OCI-M1 (cell line): ENCODE measurements around the gene TMEM132D.

ENCODE experiments used
- DNase-seq: peaks from one replicate; lab custom pipeline; 2025; lab: John Stamatoyannopoulos, UW

Gene TMEM132D

DNA sequence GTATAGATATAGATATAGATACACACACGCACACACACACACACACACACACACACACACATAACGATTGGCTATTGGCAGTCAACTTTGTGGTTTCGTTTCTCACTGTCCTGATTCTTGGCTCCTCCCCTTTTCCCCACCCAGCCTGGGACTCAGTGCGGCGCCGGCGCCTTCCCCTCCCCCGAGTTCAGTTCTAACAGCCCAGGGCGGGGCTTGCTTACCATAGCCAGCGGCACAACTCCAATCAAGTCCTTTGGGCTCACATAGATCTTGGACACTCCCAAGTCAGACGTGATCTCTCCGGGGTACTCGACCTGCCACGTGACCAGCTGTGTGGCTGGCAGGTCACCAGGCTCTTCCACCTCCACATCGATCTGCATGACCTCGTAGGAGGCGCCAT is 566.4 kb downstream of the TMEM132D start:
- no peak for DNase-seq

DNA sequence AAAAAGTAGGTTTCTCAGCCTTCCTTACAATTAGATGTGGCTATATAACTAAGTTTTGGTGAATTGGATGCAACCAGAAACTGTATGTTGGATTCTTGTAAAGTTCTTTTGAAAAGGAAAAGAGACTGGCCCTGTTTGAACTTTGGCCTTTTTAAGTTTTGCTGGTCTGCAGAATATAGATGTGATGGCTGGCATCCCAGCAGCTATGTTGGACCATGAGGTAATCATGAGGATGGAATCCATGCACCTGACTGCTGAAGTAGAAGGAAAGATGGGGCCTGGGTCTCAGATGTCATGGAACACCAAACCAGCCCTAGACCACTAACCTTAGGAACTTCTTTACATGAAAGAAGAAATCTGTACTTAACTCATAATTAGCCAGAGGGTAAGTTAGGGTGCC is 568.1 kb downstream of the TMEM132D start:
- no peak for DNase-seq

DNA sequence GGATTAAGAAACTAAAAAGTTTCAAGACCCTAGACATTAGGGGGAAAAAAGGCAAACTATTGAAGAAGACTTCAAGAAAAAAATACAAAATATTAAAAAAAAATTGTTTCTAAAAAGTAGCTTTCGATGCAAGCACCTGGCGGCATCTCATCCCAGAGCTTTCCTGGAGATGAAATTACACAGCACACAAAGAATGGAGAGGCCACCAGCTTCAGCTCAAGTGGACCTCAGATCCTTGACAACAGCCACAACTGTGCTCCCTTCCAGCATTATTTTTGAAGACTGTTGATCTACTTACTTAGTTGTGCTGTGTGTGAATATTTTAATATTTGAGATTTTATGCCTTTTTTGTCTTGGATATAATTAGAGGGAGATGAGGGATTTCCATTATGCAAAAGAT is 571.5 kb downstream of the TMEM132D start:
- no peak for DNase-seq

DNA sequence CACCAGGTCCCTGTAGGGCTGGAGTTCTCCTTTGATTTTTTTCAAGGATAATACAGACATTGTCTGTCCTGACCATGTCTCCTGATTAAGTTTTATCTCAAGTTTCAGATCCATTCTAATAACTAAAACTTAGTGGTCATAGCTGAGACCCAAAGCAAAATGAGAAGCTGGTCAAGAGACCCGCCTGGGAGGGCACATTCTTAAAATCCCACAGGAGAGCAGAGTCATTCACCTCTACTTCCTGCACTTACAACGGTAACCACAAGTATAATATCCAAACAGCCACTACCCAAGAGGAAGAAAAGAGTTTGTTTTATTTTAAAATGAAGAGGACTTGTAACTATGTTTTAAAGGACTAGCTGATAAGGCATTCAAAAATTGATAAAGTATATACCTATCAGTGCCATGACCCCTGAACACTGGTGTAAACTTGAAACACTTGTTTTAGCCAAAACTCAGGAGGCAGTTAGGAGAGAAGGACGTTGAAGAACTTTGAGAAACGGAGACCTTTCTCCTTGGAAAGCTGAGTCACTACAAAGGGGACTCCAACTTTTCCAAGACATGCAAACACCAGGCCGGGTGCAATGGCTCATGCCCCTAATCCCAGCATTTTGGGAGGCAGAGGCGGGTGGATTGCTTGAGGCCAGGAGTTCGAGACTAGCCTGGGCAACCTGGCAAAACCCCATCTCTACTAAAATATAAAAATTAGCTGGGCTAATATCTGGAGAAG is 572.3 kb downstream of the TMEM132D start:
- no peak for DNase-seq

DNA sequence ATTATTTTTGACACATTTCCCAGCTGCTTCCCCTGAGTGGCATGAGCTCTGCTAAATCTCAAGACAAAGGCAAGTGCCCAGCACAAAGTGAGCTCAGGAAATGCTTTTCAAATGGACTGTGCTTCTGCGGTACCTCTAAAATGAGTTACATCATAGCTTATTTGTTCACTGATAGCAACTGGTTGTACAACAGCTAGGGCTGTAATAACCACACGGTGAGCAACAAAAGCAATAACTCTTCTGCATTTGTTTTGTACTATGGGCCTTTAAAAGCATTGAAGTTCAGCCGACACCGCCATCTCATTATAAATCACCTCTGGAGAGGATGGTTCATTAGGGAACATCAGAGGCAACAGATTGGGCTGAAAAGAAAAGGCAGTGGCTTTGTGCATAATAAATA is 575.6 kb downstream of the TMEM132D start:
- no peak for DNase-seq

DNA sequence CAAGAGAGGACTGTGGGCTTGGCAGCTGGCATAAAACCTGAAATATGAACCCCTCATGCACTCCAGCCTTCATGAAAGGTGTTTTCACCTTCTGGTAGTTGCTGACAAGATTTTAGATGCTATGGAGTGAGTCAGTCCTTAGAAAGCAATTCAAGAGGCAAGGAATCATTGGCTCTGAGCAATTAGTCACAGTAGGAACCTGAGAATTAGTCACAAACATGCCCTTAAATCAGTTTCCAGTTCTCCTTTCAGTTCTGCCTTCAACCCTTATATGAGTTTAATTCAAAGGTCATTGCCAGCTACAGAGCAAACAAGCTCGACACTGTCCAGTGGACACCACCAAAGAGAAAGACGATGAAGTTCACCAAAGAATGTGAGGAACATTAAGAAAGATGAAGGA is 578.3 kb downstream of the TMEM132D start:
- no peak for DNase-seq

DNA sequence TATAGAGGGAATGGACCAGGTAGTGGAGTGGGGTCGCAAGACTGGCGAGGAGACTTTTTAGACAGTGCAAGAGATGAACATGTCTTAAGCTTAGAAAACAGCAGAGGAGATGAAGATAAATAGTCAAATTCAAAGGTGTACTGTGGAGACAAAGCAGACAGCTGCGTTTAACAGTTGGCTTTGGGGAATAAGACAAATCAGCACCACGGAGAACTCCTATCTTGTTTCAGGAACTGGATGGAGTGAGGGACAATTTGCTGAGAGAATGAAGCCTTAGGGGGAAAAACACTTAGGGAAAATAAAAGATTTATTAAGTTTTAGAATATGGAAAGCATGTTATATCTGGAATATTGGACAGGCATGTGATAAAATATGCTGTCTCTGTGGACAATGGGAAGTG is 591.8 kb downstream of the TMEM132D start:
- DNase-seq: peak; percentile 5

DNA sequence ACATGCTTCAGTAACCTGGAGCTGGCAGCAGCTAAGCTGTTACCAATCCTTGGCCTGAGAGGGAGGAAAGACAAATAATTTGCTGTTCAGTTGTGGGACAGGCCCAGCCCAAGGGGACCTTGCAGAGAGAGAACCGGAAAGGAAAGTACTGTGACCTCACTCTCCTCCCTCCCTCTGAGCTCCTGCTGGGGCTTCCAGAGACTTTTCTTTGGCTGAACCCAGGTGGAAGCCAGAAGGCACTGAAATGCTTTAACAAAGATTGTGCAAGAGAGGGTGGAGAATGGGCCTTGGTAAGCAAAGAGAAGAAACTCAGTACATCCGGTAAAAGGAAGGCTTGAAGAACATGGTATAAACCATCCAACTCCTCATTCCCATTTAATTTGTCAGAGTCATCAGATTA is 593.5 kb downstream of the TMEM132D start:
- no peak for DNase-seq

DNA sequence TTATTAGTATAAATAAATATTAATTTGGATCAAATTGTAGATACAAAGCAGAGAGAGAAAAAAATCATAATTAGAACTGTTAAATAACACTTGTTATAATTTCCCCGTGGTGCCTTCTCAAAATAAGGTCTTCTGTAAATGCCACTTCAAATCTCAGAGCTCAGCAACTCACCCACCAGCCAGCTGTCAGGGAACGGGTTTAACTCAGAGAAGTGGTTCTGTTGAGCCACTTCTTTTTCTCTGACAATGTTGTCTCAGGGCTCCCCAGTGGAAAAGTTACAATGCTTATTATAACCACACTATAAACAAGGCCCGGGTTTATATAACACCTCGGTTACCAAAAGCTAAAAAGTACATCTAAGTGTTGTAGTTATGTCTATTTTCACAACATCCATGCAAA is 598.0 kb downstream of the TMEM132D start:
- DNase-seq: no peak

DNA sequence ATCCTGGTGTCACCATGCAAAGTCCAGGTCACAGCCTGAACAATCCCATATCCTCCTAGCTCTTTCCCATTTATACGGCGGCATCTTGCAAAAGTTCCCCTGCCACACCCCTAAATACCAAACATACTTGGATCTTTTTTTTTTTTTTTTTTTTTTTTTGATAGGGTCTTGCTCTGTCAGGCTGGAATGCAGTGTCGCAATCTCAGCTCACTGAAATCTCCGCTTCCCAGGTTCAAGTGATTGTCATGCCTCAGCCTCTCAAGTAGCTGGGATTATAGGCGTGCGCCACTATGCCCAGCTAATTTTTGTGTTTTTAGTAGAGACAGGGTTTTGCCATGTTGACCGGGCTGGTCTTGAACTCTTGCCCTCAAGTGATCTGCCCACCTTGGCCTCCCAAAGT is 599.3 kb downstream of the TMEM132D start:
- no peak for DNase-seq

DNA sequence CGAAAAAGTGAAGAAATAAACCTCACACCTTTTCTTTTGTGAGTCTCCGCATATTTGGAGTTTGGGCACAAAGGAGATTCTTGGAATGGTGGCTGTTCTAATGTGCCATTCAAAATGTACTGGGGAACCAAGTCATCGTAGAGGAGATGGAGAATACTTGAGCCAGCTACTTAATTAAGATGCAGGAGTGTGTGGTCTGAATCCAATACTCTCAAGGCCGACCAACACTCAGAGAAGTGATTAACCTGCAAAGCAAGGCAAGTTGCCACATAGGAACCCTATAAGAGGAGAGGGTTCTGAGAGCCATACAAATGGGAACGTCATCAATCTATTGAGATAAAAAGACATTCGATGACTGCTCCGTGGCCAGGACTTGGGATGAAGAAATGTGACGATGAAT is 603.8 kb downstream of the TMEM132D start:
- DNase-seq: no peak

DNA sequence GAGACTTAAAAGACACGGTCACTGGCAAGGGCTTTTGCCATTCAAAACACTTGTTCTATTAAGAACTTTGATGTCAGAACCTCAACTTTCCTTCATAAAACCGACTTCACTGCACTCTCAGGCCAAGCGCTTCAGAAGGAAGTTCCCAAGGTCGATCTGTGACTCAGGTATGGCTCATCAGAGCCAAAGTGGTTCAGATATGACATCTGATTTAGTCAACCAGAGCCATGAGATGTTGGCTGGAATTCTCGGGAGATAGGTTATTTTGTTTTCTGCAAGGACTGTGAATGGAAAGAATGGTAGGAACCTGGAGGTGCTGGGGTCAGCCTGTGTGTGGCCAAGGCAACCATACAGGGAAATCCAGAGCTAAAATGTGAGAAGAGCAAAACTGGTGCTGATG is 604.9 kb downstream of the TMEM132D start:
- DNase-seq: no peak

DNA sequence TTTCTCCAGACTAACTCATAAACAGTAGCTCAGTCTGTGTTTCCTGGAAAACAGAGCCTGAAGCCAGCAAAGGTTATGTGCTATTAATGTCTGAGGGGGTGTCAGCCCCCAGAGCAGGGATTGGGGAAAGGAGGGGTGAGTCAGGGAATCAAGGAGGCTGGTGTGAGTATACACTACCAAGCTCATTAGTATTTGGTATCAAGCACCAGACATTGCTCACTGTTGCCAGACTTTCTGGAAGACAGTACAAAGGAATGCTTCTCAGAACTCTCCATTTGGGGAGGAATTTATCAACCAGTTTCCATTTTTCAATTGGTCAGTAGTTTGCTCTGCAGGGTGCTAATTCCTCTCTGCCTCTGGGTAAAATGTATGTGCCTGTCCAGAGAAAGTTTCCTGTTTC is 607.2 kb downstream of the TMEM132D start:
- no peak for DNase-seq

DNA sequence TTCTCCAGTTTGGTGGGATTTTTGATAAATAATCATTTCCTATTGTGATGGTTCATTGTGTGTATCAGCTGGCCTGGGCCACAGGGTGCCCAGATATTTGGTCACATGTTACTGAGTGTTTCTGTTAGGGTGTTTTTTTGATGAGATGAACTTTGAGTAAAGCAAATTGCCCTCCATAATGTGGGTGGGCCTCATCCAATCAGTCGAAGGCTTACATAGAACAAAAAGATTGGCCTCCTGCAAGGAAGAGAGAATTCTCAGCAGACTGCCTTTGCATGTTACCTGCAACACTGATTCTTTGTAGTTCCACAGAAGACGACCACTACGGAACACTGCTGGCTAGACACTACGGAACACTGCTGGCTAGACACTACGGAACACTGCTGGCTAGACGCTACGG is 609.0 kb downstream of the TMEM132D start:
- no peak for DNase-seq

DNA sequence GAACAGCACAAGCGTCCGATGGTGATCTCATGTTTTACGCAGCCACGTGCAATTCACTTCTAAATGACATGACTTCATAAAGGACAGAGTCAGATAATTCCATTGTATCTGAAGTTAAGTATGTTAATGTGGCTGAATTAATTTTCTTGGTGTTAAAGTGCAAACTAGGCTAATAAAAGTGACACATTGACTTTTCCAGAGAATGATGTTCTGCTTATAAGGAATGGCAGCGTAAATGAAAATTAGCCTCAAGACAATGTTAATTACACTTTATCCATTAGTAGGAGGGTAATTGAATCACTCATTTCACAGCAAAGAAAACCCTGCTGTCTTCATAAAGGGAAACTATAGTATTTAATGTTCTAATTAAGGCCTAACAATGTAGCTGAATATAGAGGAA is 624.1 kb downstream of the TMEM132D start:
- no peak for DNase-seq

DNA sequence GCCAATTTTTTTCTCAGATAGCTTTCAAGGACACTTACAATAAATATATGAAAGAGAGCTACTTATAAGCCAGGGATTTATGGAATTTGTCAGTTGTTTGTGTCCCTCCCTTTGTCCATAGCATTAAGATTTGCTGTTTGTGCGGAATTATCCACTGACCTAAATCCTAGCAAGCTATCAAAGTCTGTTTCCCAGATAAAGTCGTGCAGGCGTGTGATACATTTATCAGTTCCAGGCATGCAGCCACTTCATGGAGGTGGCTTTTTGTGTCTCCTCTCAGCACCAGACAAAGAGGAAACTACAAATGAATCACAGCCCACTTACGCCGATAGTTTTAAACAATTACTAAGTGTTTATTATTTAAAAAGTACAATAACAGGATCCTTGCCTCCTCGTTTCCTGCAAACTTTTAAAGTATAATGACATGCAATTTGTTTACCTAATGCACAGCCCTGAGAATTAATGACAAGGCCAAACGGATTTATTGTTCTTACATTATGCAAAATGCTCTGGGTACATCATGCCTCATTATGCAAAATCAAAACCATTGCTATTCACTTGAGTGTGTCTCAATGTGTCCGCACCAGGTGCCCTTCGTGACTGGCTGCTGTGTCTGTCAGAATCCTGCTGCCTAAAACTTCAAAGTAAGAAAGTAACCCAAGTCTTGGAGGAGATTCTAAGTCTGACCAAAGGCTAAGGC is 627.3 kb downstream of the TMEM132D start:
- DNase-seq: peak; percentile 1

DNA sequence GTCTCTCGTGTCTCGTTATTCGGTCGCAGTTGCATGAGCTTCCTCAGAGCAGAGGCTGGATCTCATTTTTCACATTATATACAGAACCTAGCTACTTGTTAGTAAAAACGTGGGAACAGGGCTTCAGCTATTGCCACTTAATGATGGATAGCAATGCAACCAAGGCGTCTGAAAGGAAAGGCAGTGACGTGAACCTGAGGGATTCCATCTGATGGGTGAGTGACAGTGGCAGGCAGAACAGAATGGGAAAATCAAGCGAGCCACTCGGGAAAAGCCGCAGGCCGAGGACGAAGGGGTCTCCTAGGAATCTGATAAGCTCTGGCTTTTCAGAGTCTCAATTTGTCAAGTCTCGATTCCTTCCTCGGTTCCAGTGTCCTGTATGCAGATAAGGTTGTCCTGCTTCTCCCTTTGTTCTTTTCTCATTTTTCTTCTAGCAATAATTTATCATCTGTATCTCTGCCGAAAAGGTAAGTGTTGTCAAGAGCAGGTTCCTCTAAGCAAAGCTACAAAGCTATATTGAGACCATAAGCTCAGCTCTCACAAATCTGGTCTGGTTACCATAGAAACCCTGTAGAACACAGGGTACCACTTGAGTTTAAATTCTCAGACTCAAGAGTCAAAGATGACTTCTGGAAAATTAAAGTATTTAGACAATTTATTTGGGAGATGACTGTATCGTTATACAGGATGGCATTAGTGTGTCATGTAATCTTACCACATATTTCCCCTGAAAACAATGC is 633.9 kb downstream of the TMEM132D start:
- DNase-seq: no peak

DNA sequence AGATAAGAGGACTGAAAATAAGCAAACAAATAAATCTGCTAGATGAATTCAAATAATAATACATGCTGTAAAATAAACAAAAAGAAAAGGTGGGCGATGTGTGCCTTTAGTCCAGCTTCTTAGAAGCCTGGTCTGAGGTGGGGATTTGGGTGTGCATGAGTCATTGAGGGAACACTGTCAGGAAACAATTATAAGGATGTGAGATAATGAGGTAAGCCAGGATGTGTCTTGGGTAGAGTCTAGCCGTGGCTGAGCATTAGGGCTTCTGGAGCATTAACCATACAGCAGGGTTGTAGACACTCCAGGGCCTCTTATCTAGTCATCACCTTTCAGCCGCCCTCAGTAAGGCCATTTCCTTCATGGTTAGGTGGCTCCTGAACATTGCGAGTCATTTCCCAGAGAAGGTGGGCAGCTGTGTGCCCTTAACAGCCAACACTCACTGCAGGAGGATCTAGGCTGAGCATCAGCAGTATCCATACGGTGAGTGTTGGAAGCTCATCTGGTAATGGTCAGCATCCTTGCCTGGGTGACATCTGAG is 645.0 kb downstream of the TMEM132D start:
- DNase-seq: no peak

DNA sequence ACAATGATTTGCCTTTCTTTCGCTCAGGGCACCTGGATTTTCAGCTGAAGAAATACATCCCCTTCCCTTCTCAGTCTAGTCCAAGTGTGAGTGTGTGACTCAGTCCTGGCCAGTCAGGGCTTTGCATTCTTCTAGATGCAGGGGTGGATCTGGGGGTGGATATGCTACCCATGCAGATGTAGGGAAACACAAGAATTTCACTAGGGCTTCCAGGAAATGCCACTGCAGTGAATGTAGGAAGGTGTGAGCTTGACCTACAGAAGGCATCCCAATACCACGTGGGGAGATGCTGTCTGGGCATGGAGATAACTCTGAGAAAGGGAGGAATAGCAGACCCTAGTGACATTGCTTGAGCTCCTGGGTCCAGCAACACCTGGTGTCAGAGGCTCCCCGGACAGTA is 646.3 kb downstream of the TMEM132D start:
- no peak for DNase-seq

DNA sequence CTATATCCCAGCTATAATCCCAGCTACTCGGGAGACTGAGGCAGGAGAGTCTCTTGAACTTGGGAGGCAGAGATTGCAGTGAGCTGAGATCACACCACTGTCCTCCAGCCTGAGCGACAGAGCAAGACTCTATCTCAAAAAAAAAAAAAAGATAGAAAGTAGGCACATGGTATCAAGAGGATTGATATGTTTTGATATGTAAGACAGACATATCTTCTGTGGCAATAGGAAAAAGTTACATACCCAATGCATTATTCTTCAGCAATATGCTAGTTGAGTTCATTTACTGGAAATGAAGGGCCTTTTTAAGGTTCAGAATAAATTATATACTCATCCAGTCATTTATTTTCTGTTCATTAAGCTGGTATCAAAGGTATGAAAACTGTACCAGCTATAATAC is 657.2 kb downstream of the TMEM132D start:
- DNase-seq: no peak

DNA sequence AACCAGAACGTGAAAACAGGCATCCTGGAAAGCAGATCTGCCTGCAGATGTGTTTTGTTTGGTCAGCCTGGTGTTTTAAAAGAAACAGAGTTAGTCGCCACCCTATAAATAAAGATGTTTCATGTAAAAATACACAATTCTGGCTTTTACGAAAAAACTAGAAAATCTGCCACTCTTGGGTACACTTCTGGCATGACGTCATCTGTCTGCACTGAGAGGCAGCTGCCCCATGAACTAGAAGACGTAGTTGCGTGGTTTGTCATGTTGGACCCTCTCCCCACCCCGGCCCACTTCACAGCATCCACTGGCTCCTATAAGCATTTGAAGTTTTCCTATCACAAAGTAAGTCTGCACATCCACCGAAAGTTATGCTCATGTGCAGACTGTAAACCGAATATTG is 658.1 kb downstream of the TMEM132D start:
- DNase-seq: no peak

DNA sequence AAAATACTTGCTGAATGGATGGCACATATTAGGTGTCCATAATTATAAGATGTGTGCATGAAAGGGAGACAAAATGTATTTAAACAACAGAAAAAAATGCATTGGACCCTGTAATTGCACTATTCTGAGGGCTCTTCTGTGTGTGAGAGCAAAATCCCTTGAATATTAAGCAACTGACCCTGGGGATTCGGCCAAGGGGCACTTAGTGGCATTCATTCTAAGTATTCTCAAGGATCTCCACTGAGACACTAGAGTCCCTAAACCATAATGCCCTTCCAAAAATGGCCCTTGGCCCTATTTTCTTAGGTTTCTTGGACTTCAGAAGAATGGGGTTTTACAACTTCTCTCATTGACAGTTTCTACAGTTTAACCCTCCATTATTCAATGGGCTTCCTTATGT is 662.0 kb downstream of the TMEM132D start:
- DNase-seq: no peak

DNA sequence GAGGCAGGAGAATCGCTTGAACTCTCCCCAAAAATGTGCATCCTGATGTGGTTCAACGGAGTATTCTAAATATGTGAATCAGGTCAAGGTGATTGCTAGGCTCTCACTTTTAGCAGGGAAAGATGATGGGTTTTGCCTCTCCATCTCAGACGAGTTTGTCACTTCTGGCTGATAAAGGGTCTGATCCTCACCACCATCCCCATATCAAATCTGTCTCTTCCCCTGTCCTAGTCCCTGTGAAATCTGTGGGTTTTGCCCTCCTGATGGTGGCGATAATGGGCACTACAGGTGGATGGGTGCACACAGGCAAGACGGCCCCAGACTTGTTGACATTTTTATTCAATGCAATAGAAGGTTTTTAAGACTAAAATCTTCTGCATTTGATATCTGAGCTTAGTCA is 665.9 kb downstream of the TMEM132D start:
- no peak for DNase-seq
